Suppressor macrophage (primary cell): ENCODE measurements around the gene RTEL1.

Experiments used
- DNase-seq, 4 experiments: peaks; one replicate each; pipeline ENCODE4 v3.0.0-alpha.2; 2020 to 2022

The RTEL1 gene

GRCh38 chr20:63741354-63741675 lies 83.2 kb downstream of the RTEL1 start:
- DNase-seq: no peak

- DNase-seq: no peak
Measured at GRCh38 chr20:63741676-63742380, 83.7 kb downstream of the RTEL1 start.

GRCh38 chr20:63742381-63743024 lies 84.4 kb downstream of the RTEL1 start:
- DNase-seq: no peak

GRCh38 chr20:63743210-63743970 lies 85.3 kb downstream of the RTEL1 start:
- DNase-seq: no peak

- DNase-seq: no peak
Measured at GRCh38 chr20:63744158-63744557, 86.0 kb downstream of the RTEL1 start.

- no peak for DNase-seq
Measured at GRCh38 chr20:63744574-63745423, 86.7 kb downstream of the RTEL1 start.

GRCh38 chr20:63745424-63745805 lies 87.3 kb downstream of the RTEL1 start:
- no peak for DNase-seq
